Inflammatory macrophage treated with lipopolysaccharide for 1 hour (primary cell): Measurements from ENCODE around the gene DTX4.
A peak's percentile ranks its signal among the peaks of the same experiment; 100 is the strongest.

Source experiments
- DNase-seq, 2 donors: peaks; one replicate each; pipeline ENCODE4 v3.0.0-alpha.2; 2020 to 2022

The DTX4 gene

GRCh38 chr11:59173080-59173963 lies 1.4 kb downstream of the DTX4 start:
- DNase-seq = peak; percentile 73 to 95

DNA sequence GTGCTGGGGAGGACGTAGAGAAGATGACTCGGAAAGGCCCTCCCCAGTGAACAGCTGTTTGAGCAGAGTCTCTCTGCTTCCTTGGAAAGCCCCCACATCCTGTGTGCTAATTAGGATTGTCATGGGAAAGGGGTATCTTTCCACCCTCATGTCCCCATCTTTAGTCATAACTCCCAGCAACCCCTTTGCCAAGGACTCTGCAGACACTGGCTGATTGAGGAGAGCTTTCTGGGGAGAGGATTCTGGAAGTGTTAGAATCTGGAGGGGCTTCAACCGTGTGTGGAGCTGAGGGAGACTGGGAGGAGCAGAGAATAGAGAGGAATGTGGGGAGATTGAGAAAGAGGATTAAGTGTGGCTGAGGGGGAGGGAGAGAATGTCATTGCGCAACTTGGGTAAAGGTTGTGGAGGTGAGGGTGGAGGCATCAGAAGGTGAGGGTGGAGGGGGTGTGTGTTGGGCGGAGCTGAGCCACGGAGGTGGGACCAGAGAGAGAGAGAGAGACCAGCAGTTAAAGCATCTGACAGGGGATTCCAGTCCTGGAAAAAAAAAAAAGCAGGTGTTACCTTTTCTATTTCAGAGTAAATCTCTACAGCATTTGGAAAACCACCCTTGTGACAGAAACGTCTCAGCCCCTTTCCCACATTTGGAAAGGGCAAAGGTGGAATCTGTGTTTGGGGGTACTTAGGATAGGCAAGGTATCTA lies 2.2 kb downstream of the DTX4 start:
- DNase-seq = peak; percentile 41 to 93

DNA sequence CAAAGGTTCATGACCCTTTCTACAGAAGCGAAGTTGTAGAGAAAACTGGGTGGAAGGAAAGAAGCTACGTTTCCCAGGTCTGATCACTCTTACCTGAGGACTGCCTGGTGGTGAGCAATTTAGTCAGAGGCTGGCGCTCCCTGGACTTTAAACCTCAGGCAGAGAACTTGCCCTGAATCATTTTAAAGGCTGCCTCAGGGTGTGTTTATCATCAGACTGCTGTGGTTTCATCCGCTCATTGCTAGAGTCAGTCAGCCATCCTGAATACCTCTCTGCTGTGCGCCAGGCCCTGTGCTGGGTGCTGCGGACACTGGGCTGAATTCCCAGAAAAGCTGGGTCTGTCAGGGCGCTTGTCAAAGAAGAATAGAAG lies 2.7 kb downstream of the DTX4 start:
- no peak for DNase-seq

DNA sequence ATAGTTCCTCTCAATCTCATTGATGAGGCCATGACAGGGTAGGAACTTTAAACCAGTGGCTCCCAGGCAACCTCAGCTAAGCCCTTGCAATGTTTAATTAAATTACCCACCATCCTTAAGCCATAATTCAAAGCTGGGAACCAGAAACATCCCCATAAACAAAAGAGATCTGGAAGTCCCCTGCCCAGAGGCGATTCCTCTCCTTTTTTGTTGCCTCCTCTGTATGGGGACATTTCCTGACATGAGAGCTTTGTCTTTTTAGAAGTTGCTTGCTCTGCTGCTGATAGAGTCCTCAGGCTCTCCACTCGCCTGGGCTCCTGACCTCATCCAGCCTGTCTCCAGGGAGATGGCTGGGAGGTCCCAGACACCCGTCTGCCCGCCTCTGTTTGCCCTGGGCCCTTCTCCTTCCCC lies 3.2 kb downstream of the DTX4 start:
- DNase-seq = peak in 1 of 2 donors; percentile 47

DNA sequence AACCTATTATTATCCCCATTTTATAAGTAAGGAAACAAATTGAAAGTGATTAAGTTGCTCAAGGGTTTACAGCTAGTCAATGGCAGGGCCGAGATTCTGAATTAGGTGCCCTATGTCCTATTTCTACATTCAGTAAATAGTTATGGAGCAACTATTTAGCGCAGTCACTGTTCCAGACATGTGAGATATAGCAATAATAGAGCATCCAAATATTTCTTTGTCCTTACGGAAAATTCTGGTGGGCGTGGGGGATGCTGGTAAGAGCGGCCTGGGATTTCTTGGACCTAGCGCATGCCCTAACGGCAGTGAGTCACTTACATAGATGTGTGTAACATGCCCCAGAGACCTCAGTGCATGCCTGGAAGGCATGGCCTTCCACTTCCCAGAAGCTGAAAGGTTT lies 4.4 kb downstream of the DTX4 start:
- DNase-seq = no peak

DNA sequence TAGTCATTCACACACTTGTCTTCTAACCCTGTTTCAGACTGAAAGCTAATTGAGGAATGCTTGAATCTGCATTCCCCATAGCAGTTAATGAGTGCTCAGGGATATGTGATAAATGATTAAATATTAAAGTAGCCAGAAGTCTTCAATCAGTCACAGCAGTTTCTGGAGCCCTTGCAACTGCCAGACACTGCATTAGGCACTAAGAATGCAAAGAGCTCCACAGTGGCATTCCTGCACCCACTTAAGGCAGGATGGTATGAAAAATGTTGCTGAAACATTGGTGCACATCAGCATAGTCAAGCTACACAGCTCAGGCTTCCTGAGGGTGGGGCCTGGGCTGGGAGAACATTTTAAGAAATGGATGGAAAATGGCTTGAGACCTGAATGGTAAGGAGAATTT lies 6.5 kb downstream of the DTX4 start:
- no peak for DNase-seq

- DNase-seq = no peak
Measured at GRCh38 chr11:59179121-59179520, 7.2 kb downstream of the DTX4 start.

DNA sequence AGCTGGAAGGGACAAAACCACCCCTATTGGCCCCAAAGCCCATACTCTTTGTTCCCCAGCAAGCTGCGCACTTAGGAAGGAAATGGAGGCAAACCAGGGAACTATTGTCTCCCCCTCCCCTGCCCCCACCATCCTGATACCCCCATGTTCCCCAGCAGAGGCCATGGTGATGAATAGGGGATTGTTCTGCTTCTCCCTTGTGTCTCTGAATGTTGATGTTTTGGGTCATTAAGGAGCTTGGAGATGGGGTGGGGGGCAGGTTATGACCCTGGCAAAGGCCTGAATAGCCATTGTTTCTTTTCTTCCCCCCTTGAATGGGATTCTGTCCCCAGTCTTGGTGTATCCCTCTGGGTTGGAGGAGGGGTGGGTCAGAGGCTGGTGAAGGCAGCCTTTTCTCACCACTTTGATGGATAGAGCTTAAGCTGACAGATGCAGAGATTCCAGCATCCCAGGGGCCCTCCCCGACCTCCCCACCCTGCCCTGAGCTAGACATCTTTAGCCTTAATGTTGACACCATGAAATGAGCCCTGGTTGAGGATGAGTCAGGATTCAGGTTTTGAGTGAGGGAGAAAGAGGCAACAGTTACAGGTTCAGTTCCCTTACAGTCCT lies 8.3 kb downstream of the DTX4 start:
- no peak for DNase-seq

DNA sequence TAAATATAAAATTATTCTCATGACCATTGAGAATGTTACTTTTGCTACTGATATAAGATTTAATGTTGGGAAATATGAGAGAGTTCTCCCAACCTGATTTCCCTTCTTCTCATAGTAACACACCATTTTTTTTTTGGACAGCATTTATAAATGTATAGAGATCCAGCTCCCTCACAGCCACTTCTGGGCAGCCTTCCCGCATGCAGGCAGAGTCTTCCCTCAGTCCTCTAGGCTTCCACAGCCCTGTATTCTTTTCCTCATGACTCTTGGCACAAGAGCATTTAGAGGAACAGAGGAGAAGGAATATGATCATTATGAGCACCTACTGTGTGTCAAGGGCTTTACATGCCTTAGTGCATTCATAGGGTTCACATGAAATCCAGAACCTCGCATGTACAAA lies 9.0 kb downstream of the DTX4 start:
- DNase-seq = no peak

DNA sequence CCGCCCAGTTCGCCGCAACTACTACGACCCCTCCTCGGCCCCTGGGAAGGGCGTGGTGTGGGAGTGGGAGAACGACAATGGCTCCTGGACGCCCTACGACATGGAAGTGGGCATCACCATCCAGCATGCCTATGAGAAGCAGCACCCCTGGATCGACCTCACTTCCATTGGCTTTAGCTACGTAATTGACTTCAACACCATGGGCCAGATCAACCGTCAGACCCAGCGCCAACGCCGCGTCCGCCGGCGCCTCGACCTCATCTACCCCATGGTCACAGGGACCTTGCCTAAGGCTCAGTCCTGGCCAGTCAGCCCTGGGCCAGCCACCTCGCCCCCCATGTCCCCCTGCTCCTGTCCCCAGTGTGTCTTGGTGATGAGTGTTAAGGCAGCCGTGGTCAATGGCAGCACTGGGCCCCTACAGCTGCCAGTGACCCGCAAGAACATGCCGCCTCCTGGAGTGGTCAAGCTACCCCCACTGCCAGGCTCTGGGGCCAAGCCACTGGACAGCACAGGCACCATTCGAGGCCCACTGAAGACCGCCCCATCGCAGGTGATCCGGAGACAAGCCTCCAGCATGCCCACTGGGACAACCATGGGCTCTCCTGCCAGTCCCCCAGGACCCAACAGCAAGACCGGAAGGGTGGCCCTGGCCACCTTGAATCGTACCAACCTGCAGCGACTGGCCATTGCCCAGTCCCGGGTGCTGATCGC lies 10.0 kb downstream of the DTX4 start:
- no peak for DNase-seq

DNA sequence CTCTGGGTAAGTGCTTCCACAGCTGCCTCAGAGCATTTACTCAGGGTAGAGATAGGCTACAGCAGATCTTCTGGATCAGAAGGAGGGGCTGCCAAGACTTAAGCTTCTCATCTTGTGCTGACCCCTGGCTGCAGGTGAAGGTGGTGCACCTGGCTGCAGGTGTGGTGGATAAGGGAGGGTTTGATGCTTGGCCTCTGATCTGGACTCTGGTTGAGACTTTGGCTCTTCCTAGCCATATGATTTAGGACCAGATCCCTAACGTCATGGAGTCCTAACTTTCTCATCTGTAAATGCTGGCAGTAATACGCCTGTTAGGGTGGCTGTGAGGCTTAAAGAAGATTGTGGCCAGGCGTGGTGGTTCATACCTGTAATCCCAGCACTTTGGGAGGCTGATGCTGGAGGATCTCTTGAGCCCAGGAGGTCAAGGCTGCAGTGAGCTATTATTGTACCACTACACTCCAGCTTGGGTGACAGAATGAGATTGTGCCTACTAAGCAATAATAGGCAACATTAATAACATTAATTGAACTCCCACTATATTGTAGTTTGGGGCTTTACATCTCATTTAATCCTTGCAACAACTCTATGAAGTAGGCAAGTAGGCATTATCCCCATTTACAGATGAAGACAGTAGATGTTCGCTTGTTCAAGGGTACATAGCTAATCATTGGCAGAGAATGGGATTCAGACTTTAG lies 10.7 kb downstream of the DTX4 start:
- DNase-seq = no peak

GRCh38 chr11:59183771-59184170 lies 11.8 kb downstream of the DTX4 start:
- DNase-seq = no peak

DNA sequence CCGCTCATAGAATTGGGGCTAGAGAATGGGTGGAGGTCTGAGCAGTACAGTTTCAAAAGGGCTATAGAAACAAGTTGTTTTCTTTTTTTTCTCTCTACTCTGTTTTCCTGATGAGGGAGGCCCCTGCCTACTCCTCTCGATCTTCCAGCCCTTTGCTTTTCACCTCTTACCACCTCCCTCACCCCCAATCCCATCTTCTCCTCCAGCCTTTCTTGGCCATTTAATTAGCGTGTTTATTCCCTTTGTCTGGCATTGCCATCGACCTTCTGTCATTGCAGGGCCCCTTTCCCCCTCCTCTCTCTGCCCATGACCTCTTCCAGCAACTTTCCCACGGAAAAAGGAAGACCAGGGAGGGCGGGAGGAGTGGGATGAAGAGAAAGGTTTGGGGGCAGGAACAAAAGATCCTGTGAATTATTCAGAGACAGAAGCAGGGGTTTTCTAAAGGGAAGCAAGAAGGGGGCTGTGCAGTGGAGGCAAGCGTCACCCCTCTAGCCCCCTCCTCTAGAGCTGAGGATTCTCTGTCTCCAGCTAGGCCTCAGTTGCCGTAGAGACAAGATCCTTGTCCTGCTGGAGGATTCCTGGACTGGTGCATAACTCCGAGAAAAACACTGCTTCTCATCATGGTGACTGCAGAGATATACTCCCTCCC lies 12.9 kb downstream of the DTX4 start:
- DNase-seq = no peak

GRCh38 chr11:59185386-59185945 lies 13.5 kb downstream of the DTX4 start:
- no peak for DNase-seq

GRCh38 chr11:59186130-59186594 lies 14.2 kb downstream of the DTX4 start:
- peak in 1 of 2 donors; percentile 31 for DNase-seq

DNA sequence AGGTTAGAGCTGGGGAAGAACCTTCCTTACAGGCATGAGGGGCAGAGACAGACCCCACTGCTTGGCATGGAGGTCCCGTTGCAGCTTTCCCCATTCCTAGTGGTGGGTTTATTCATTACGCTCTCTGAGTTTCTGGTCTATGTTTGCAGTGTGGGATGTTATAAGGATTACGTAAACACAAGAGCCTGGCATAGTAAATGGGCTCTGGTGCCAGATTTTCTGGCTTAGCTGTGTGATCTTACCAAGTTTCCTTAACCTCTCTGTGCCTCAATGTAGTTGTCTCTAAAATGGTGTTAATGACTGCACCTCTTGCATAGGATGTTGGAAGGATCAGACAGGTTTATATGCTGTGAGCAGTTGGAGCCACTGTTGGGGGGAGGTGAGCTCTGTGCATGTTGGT lies 15.1 kb downstream of the DTX4 start:
- no peak for DNase-seq

DNA sequence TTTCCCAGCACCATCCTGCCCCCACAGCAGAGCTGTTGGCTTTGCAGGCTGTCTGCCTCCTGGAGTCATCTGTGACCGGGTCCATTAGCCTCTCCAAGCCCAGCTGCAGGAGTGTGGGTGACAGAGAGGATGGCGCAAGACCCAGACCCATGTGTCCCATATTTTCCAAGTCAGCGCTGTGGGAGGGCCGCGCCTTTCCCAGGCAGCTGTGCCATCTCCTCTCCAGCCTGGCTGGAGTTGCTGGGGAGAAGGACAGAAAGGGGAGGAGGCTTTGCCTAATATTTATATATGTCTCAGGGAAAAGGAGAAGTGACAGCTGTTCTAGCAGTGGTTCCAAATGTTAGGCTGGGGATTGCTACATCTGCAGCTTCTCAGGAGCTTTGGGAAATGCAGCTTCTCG lies 15.7 kb downstream of the DTX4 start:
- DNase-seq = peak; percentile 48 to 85

GRCh38 chr11:59188954-59189353 lies 17.0 kb downstream of the DTX4 start:
- DNase-seq = no peak

DNA sequence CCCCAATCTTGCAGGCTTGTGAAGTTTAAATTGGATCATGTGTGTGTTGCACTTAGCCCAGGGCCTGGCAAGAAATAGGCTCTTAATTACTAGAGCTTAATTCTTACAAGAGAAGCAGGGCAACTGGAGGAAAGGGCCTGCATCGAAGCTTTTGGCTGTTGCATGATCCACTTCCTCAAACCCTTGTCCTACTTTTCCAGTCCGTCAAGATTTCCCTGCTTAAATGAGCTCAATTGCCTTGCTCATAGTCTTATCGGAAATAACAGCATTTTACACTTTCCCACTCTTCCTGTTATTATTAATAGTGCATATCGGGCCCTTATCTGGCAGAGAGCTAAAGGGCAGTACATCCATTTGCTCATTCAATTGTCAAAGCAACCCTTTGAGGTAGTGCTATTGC lies 18.1 kb downstream of the DTX4 start:
- peak; percentile 62 to 91 for DNase-seq

DNA sequence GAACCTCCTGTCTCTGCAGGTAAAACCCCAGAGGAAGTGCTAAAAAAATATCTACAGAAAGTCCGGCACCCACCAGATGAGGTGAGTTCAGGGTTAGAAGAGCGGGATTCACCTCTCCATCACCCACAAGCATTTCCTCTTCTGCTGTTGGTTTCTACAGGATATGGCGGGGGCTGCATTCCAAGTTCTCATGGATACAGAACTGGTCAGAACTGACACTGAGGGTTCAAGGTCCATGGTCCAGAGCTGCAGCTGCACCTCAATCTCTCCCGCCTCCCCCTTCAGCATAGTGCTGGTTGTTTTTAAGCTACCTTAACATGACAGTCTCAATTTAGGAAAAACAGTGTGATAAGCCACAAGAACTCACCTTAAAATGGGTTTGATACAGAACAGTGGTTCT lies 19.2 kb downstream of the DTX4 start:
- no peak for DNase-seq

GRCh38 chr11:59191890-59192289 lies 20.0 kb downstream of the DTX4 start:
- peak; percentile 76 to 96 for DNase-seq
